AG09309 (cell line): Measurements from ENCODE around the gene ARAP3.

Experiments used
- DNase-seq: peaks from one replicate; pipeline ENCODE4 v3.0.0-alpha.2; 2010; ENCODE audit warnings: low read depth
- H3K4me3 ChIP-seq: 2 replicates; pipeline ENCODE4 v1.5.1; 2011; ENCODE audit warnings: mild to moderate bottlenecking, low read depth, low read length, moderate library complexity; ENCODE audit not compliant: control insufficient read depth
- TF ChIP-seq, protein P1 (sequence below): IDR thresholded peaks from 2 replicates; pipeline ENCODE4 v1.5.1; 2011; ENCODE audit warnings: mild to moderate bottlenecking, low read depth, low read length, inconsistent platforms; ENCODE audit not compliant: insufficient read depth, control insufficient read depth; ENCODE audit errors: missing control alignments

ARAP3 gene

GRCh38 chr5:141674747-141675146 is 7.3 kb downstream of the ARAP3 start:
- TF ChIP-seq, protein P1, sequence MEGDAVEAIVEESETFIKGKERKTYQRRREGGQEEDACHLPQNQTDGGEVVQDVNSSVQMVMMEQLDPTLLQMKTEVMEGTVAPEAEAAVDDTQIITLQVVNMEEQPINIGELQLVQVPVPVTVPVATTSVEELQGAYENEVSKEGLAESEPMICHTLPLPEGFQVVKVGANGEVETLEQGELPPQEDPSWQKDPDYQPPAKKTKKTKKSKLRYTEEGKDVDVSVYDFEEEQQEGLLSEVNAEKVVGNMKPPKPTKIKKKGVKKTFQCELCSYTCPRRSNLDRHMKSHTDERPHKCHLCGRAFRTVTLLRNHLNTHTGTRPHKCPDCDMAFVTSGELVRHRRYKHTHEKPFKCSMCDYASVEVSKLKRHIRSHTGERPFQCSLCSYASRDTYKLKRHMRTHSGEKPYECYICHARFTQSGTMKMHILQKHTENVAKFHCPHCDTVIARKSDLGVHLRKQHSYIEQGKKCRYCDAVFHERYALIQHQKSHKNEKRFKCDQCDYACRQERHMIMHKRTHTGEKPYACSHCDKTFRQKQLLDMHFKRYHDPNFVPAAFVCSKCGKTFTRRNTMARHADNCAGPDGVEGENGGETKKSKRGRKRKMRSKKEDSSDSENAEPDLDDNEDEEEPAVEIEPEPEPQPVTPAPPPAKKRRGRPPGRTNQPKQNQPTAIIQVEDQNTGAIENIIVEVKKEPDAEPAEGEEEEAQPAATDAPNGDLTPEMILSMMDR: no peak
- DNase-seq: no peak
- H3K4me3 ChIP-seq: no peak overlapping the region

DNA sequence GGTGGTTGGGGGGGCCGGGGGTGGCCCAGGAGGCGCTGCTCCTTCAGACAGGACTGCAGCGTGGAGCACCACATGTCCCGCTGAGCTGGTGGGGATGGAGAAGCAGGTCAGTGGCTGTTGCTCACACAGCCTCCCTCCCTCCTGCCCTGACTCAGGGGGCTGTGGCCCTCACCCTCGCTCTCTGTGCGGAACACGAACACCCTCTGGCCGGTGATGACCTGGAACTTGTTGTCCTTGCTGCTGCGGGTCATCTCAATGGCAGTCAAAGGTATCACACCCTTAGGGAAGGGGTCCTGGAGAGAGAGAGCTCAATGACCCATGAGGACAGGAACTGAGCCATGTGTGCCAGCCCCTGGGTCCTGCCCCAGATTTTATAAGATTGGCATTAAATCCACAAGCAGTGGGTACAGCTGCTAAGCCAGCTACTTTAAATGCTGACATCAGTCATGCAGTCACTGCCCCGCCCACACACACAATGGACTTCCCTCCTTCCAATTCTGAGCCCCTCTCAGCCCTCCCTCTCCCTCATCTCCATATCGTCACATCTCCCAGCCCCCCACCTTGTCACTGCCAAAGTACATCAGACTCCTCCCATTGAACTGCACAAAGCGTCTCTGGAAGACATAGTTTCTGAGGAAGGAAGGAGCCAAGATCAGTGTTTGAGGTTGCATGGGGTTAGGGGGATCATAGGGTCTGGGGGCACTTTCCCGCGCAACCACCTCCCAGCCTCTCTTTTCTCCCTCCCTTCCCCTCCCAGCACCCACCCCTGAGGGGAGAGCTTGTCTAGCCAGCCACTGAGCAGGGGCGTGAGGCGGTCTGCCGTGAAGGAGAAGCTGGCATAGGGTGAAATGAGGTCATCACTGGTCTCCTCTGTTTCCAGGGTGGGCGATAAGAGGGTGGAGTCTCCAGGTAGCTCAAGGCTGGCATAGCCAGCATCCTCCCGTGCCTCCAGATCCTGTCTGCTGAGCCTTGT is 8.9 kb downstream of the ARAP3 start:
- no peak for DNase-seq
- no peak overlapping the region for H3K4me3 ChIP-seq
- TF ChIP-seq, protein P1: no peak

DNA sequence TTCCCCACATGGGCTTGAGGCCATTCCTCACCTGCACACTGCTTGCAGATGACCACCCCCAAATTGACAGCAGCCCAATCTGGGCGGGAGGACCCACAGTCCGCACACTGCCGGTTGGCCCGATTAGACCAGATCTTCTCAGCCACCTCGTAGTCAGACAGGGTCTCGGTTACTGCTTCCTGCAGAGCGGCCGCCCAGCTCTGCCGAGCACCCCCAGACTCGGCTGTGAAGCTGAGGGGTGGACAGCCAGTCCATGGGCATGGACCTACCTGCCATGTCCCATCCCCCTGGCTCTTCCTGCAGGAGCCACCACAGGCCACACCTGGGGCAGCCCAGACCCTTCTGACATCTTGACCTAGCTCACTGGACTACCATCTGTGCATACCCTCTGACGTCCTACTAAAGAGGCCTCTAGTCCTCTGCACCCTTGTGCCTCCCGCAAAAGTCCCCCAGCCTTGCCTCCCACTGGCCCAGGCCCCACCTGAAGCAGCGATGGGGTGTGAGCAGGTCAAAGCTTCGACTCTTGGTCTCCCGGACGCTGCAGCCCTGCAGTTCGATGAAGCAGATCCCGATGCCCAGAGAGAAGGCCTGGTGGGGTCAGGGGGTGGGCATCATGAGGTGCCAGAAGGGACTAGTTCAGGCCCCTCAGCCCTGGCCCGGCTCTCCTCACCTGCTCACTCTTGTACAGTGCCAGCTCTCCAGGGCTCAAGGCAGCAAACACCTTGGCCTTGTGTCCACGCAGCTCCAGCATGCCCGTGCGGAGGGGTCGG is 9.8 kb downstream of the ARAP3 start:
- no peak overlapping the region for H3K4me3 ChIP-seq
- TF ChIP-seq, protein P1: no peak
- no peak for DNase-seq

DNA sequence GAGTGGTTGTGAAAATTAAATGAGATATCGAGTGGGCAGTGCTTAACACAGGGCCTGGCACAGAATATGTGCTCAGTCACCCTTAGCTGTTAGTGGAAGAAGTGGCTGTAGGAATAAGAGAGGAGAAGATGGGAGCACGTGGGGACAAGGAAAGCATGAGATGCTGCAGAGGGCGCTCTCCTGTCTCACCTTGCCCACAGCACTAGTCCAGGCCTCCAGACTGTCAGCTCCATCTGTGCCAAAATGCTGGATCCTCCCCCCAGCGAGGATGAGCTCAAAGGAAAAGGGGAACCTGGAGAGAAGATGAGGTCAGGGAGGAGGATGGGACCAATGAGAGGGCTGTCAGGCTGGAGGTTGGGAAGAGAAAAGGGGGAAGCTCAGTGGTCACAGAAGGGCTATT is 12.5 kb downstream of the ARAP3 start:
- H3K4me3 ChIP-seq: no peak overlapping the region
- TF ChIP-seq, protein P1: peak; percentile 0
- DNase-seq: no peak

GRCh38 chr5:141668601-141669265 is 13.3 kb downstream of the ARAP3 start:
- H3K4me3 ChIP-seq: no peak overlapping the region
- no peak for DNase-seq
- TF ChIP-seq, protein P1: no peak
